ENCODE measurements around the gene CLEC4M.
"Not testable (repeated sequence)": the region's sequence is repeated elsewhere in the genome, so short reads cannot be mapped to it uniquely, and the experiment has no call there.

CLEC4M gene

GRCh38 chr19:7811989-7812388 lies 48.9 kb downstream of the CLEC4M start:
- DNase-seq (ENCODE audit: low read depth) = no peak

GRCh38 chr19:7815325-7815724 lies 52.3 kb downstream of the CLEC4M start:
- no peak for DNase-seq (ENCODE audit: low read depth)

GRCh38 chr19:7816040-7816439 lies 53.0 kb downstream of the CLEC4M start:
- not testable (repeated sequence) for DNase-seq (ENCODE audit: low read depth)

GRCh38 chr19:7817801-7818200 lies 54.8 kb downstream of the CLEC4M start:
- no peak for DNase-seq (ENCODE audit: low read depth)

- DNase-seq (ENCODE audit: low read depth) = no peak
Observed at GRCh38 chr19:7818806-7819205, 55.8 kb downstream of the CLEC4M start.
